ENCODE results near the gene TEX22.

DNA sequence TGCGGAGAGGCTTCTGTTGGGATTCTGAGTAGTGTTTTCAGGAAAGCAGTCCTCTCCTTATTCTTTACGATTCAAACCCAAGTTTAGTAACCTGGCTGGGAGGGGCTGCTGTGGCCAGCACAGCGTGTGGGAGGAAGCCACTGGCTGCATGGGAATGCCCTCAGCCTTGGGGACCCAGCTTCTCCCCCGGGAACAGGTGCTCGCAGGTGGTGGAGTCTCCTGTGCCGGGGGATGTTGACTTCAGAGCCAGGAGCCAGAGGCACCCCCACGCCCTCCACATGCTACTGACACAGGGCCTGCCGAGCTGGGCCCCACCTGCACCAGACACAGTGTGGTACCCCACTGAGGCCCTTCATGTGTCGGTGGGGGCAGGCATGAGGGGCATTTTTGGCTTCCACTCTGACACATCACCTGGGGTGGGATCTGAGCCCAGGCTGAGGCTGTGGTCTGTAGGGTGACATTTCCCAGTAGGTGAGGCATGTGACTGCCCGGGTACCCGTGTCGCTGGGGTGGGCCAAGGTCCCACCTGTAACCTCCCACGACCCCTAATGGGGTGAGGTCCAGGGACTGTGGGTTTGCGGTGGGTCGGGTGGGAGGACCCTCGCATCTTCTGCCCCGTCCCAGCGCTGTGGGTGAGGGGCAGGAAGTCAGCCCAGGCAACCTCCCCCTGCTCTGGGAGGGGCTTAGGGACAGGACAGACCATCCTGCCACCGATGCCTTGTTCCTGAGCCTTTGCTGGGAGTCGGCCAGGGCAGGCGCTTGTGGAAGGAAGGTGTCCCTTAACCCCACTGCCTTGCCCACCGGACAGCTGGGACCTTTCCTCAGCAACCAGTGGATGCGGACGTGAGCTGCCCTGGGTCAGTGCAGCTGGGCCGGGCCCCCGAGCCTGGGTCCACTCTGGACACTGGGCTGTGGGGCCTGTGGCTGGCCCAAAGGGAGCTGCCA is 47.8 kb downstream of the TEX22 start:
- TF ChIP-seq, protein P1, sequence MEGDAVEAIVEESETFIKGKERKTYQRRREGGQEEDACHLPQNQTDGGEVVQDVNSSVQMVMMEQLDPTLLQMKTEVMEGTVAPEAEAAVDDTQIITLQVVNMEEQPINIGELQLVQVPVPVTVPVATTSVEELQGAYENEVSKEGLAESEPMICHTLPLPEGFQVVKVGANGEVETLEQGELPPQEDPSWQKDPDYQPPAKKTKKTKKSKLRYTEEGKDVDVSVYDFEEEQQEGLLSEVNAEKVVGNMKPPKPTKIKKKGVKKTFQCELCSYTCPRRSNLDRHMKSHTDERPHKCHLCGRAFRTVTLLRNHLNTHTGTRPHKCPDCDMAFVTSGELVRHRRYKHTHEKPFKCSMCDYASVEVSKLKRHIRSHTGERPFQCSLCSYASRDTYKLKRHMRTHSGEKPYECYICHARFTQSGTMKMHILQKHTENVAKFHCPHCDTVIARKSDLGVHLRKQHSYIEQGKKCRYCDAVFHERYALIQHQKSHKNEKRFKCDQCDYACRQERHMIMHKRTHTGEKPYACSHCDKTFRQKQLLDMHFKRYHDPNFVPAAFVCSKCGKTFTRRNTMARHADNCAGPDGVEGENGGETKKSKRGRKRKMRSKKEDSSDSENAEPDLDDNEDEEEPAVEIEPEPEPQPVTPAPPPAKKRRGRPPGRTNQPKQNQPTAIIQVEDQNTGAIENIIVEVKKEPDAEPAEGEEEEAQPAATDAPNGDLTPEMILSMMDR (IDR thresholded peaks at IDR 0.05; ENCODE audit: low read length) = no peak
- no peak for TF ChIP-seq EZH2 (IDR thresholded peaks at IDR 0.05; ENCODE audit: borderline replicate concordance, low read length)
